Ishikawa (cell line): ENCODE data around the gene UQCC5.

Source experiments
- FOXM1 ChIP-seq: IDR thresholded peaks from 2 replicates; pipeline ENCODE4 v1.6.1; 2012; ENCODE audit warnings: low read depth, borderline replicate concordance
- YY1 ChIP-seq: IDR thresholded peaks from 2 replicates; pipeline ENCODE4 v1.6.1; 2012; ENCODE audit warnings: low read depth
- TF ChIP-seq, protein P1 (sequence below): IDR thresholded peaks from 2 replicates; pipeline ENCODE4 v1.6.1; 2012

DNA sequence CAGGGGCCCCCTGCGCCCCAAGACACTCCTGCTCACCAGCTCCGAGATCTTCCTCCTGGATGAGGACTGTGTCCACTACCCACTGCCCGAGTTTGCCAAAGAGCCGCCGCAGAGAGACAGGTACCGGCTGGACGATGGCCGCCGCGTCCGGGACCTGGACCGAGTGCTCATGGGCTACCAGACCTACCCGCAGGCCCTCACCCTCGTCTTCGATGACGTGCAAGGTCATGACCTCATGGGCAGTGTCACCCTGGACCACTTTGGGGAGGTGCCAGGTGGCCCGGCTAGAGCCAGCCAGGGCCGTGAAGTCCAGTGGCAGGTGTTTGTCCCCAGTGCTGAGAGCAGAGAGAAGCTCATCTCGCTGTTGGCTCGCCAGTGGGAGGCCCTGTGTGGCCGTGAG is 44.3 kb upstream of the UQCC5 start:
- TF ChIP-seq YY1 (no peak), FOXM1 (no peak)
- TF ChIP-seq, protein P1, sequence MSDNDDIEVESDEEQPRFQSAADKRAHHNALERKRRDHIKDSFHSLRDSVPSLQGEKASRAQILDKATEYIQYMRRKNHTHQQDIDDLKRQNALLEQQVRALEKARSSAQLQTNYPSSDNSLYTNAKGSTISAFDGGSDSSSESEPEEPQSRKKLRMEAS = no peak
